K562 (cell line): ENCODE data around the gene ARHGAP25. TPM values are rescaled to one million over a fixed set of nuclear protein-coding genes. Genes with fewer than 3 reads are reported as not detected.

ENCODE experiments used
- ATAC-seq: fragments of 200-7000 bp; cut with Tn5 transposase; 3 replicates; pipeline ENCODE4 v1.9.1; 2020; ENCODE audit warnings: moderate library complexity
- BruUV-seq: library from RNA; stranded (reverse); fragments of 400-500 nt; replicated peaks from 2 replicates; lab custom pipeline; 2021; lab: Mats Ljungman, UMichigan
- CTCF ChIA-PET: fragments of 300-600 bp; formaldehyde crosslinking; extraction: SDS; loops from one replicate; lab custom pipeline; 2021; ENCODE audit warnings: low intra/inter-chr PET ratio; lab: Yijun Ruan, JAX
- POLR2A ChIA-PET: fragments of 300-600, 350-650 bp; sonication (Branson Sonifier 250); formaldehyde crosslinking; extraction: SDS; loops from one replicate; lab custom pipeline; 2021; ENCODE audit warnings: antibody characterized with exemption, inconsistent platforms; lab: Yijun Ruan, JAX
- DNase-seq, 4 experiments: peaks; one replicate each; pipeline versions ENCODE4 v3.0.0 to v3.0.0-alpha.2; 2011 to 2018; ENCODE audit warnings: low spot score in 3 of 4, mixed read lengths in 3 of 4; ENCODE audit errors: extremely low read depth in 1 of 4
- FAIRE-seq: peaks from 2 replicates; lab custom pipeline; 2011; peaks lifted over from hg19 to GRCh38; lab: Jason Lieb, UNC
- H2AFZ ChIP-seq: 2 replicates; pipeline ENCODE4 v1.6.0; 2011; ENCODE audit warnings: low read depth, low read length, control low read depth, inconsistent platforms
- H3K27ac ChIP-seq: fragments of 200-600 bp; 3 replicates; pipeline ENCODE4 v1.8.0; 2011; ENCODE audit warnings: low read depth, mild to moderate bottlenecking, control low read depth, inconsistent platforms, low read length, moderate library complexity, mixed read lengths; ENCODE audit errors: extremely low read depth
- H3K27me3 ChIP-seq, 2 experiments: fragments of 300-600 bp in 1 of 2; 2 replicates in 1 of 2; 3 replicates in 1 of 2; pipeline versions ENCODE4 v1.6.0 to v1.8.0; 2011; ENCODE audit warnings: inconsistent platforms in 2 of 2, low read length in 2 of 2, mild to moderate bottlenecking in 1 of 2, mixed read lengths in 1 of 2, moderate library complexity in 1 of 2; ENCODE audit not compliant: control insufficient read depth in 2 of 2, insufficient read depth in 2 of 2
- H3K36me3 ChIP-seq: fragments of 300-600 bp; 3 replicates; pipeline ENCODE4 v1.8.0; 2011; ENCODE audit warnings: mild to moderate bottlenecking, low read length, inconsistent platforms; ENCODE audit not compliant: control insufficient read depth, insufficient read depth
- H3K4me1 ChIP-seq, 2 experiments: fragments of 200-600 bp in 1 of 2; replicated peaks in 1 of 2; 2 replicates in 1 of 2; 3 replicates in 1 of 2; pipeline versions ENCODE4 v1.5.1 to v1.8.0; 2011; ENCODE audit warnings: inconsistent platforms in 2 of 2, low read length in 2 of 2, mild to moderate bottlenecking in 1 of 2, mixed read lengths in 1 of 2, moderate library complexity in 1 of 2; ENCODE audit not compliant: control insufficient read depth in 2 of 2, insufficient read depth in 2 of 2
- H3K4me2 ChIP-seq: 2 replicates; pipeline ENCODE4 v1.6.1; 2011; ENCODE audit warnings: low read length, control low read depth, inconsistent platforms, mixed read lengths; ENCODE audit not compliant: insufficient read depth
- H3K4me3 ChIP-seq: fragments of 200-600 bp; sonication (generic), shearing (Covaris generic); 2 replicates; pipeline ENCODE4 v1.5.1; 2016; ENCODE audit warnings: control low read depth, inconsistent platforms
- H3K79me2 ChIP-seq: fragments of 200-600 bp; 3 replicates; pipeline ENCODE4 v1.8.0; 2011; ENCODE audit warnings: low read length, inconsistent platforms; ENCODE audit not compliant: control insufficient read depth, insufficient read depth
- H3K9ac ChIP-seq, 2 experiments: 2 replicates each; pipeline versions ENCODE4 v1.6.0 to v1.6.1; 2011; ENCODE audit warnings: low read depth in 2 of 2, low read length in 2 of 2, control low read depth in 1 of 2, inconsistent platforms in 1 of 2, mild to moderate bottlenecking in 1 of 2, mixed read lengths in 1 of 2; ENCODE audit not compliant: insufficient read depth in 1 of 2
- H3K9me1 ChIP-seq: one replicate; pipeline ENCODE4 v1.6.0; 2011; ENCODE audit warnings: inconsistent platforms, mild to moderate bottlenecking, low read length, moderate library complexity; ENCODE audit not compliant: control insufficient read depth, insufficient read depth
- H3K9me3 ChIP-seq: replicated peaks from 2 replicates; pipeline ENCODE4 v1.5.1; 2011; ENCODE audit warnings: low read depth, low read length, inconsistent platforms; ENCODE audit not compliant: control insufficient read depth, insufficient read depth
- H4K20me1 ChIP-seq: replicated peaks from 2 replicates; pipeline ENCODE4 v1.6.1; 2011; ENCODE audit warnings: low read length, inconsistent platforms, mixed read lengths; ENCODE audit not compliant: control insufficient read depth, insufficient read depth
- CBX3 ChIP-seq, 2 experiments: IDR thresholded peaks; 1 replicate in 1 of 2; 2 replicates in 1 of 2; pipeline ENCODE4 v1.6.1; 2012; ENCODE audit warnings: inconsistent platforms in 2 of 2, low read length in 2 of 2, borderline replicate concordance in 1 of 2, control low read depth in 1 of 2
- E2F6 ChIP-seq, 2 experiments: IDR thresholded peaks; 2 replicates each; pipeline ENCODE4 v1.6.1; 2011; ENCODE audit warnings: borderline replicate concordance in 1 of 2, control low read depth in 1 of 2, low read depth in 1 of 2, low read length in 1 of 2, mild to moderate bottlenecking in 1 of 2, mixed read lengths in 1 of 2, moderate library complexity in 1 of 2; ENCODE audit not compliant: insufficient read depth in 1 of 2, insufficient read length in 1 of 2, poor library complexity in 1 of 2, severe bottlenecking in 1 of 2; ENCODE audit errors: extremely low read depth in 1 of 2
- EZH2 ChIP-seq: IDR thresholded peaks from 2 replicates; pipeline ENCODE4 v1.6.1; 2012; ENCODE audit warnings: low read depth, mild to moderate bottlenecking, inconsistent platforms, low read length, borderline replicate concordance
- HDGF ChIP-seq: fragments of 450-650 bp; IDR thresholded peaks from 2 replicates; pipeline ENCODE4 v1.6.1; 2016
- HES1 ChIP-seq: fragments of 450-650 bp; IDR thresholded peaks from 2 replicates; pipeline ENCODE4 v1.6.1; 2016; ENCODE audit warnings: low read depth, mild to moderate bottlenecking, moderate library complexity
- ZNF785 ChIP-seq: fragments of 250-450 bp; sonication (Bioruptor Pico); IDR thresholded peaks from 2 replicates; pipeline ENCODE4 v1.4.0; 2020; ENCODE audit warnings: mild to moderate bottlenecking
- WGBS: fragments of 100-300 bp; shearing (Covaris generic); methylation state at CpG from one replicate; pipeline ENCODE4 v1.1.6; 2016; ENCODE audit warnings: low coverage, mixed read lengths; ENCODE audit not compliant: insufficient coverage; ENCODE audit errors: missing lambda C conversion rate; 5-methylcytosine and 5-hydroxymethylcytosine counted together
- in situ Hi-C: fragments of 300-500 bp; cut with MboI; formaldehyde crosslinking; loops from 4 replicates; pipeline ENCODE4 v1.15.0; 2018; ENCODE audit warnings: inconsistent platforms, mixed read lengths
- intact Hi-C: fragments of 100-400 bp; cut with micrococcal nuclease; formaldehyde crosslinking; loops from 2 replicates; pipeline ENCODE4 v1.14.2; 2022
- polyA plus RNA-seq, 8 experiments: library from polyadenylated mRNA; depleted of rRNA in 4 of 8; stranded (reverse) in 5 of 8; unstranded in 3 of 8; fragments of >200 nt; fragmentation: Nextera tagmentation in 2 of 8; fragmentation: Illumina TruSeq in 1 of 8; extraction: Ambion mirVana in 2 of 8; extraction: Trizol in 1 of 8; gene quantifications; 2 replicates each; pipeline versions ENCODE4 v1.2.1 to v1.2.3, GENCODE V29; 2011 to 2014; ENCODE audit warnings: inconsistent platforms in 1 of 8, missing spikeins in 1 of 8
- total RNA-seq, 7 experiments: library from RNA; depleted of rRNA in 6 of 7; stranded (reverse); fragments of >200 nt in 6 of 7; fragmentation: Illumina TruSeq in 2 of 7; extraction: Trizol in 2 of 7; gene quantifications; 2 replicates each; pipeline versions ENCODE4 v1.2.1 to v1.2.3, GENCODE V29; 2011 to 2021; ENCODE audit warnings: low replicate concordance in 1 of 7
- TF ChIP-seq, protein P1 (sequence below): fragments of 250-450 bp; sonication (Bioruptor Pico); IDR thresholded peaks from 2 replicates; pipeline ENCODE4 v1.8.0; 2022; ENCODE audit warnings: inconsistent platforms, mild to moderate bottlenecking, moderate library complexity, borderline replicate concordance

Gene ARHGAP25
- total and polyA plus RNA-seq, 9 of the 15 experiments (the other 6 are each of a cell fraction or from before 2014, with no cell fraction given), result 4.9 to 14.8 (median 10.7) TPM

DNA sequence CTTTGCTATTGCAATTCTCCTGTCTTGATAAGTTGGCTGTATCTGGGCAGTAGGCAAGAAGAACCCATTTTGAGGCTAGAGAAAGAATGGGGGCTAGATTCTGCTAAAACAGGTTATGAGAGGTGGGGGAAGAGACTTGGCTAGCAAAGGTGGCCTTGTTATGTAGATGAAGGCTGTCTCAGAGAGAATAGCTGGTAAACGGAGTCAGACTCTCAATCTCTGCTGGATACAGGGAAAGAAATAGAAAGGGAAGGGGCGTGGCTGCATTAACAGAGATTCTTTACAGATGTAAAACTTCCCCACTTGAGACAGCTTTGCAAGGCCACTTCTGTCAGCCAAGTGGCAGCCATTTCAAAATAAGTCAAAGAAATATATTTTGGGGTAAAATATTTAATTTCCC, 38.1 kb upstream of the ARHGAP25 start:
- Histone ChIP-seq H3K4me2 (no peak overlapping the region), H3K9me1 (no peaks in the 10 kb centered on the region), H3K4me1 (no peaks in the 10 kb centered on the region), H3K36me3 (no peaks in the 10 kb centered on the region), H4K20me1 (no peaks in the 10 kb centered on the region), H2AFZ (no peak overlapping the region), H3K27me3 (no peaks in the 10 kb centered on the region), H3K9me3 (no peaks in the 10 kb centered on the region), H3K9ac (no peak overlapping the region), H3K4me3 (no peak overlapping the region), H3K27ac (no peak overlapping the region), H3K79me2 (no peaks in the 10 kb centered on the region)
- 16% methylated on average over 2 of the region's 2 CpGs for WGBS
- no peak for DNase-seq
- CTCF ChIA-PET, result no interaction called here
- 0 out of 3 replicates have a peak, but pooled peaks of 1 of the 2 experiments have one; percentile 27 for TF ChIP-seq CBX3 (IDR thresholded peaks at IDR 0.05; ENCODE audit: borderline replicate concordance in 1 of 2, low read length in 2 of 2)
- TF ChIP-seq HES1, result no peak
- no peak for TF ChIP-seq EZH2
- TF ChIP-seq, protein P1, sequence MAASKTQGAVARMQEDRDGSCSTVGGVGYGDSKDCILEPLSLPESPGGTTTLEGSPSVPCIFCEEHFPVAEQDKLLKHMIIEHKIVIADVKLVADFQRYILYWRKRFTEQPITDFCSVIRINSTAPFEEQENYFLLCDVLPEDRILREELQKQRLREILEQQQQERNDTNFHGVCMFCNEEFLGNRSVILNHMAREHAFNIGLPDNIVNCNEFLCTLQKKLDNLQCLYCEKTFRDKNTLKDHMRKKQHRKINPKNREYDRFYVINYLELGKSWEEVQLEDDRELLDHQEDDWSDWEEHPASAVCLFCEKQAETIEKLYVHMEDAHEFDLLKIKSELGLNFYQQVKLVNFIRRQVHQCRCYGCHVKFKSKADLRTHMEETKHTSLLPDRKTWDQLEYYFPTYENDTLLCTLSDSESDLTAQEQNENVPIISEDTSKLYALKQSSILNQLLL, result no peak
- TF ChIP-seq HDGF, result no peak
- no peak for TF ChIP-seq ZNF785 (CRISPR knock-in tag)
- TF ChIP-seq E2F6 (IDR thresholded peaks at IDR 0.05; ENCODE audit: borderline replicate concordance in 1 of 2, extremely low read depth in 1 of 2, insufficient read depth in 1 of 2, insufficient read length in 1 of 2, low read depth in 1 of 2, low read length in 1 of 2, poor library complexity in 1 of 2, severe bottlenecking in 1 of 2), result no peak
- in situ Hi-C loops, result no loop called here
- no peak for ATAC-seq
- intact Hi-C loops, result no loop called here
- no peak for FAIRE-seq
- POLR2A ChIA-PET, result interaction anchor here (1.9 kb wide), 1 partner anchor 17 kb away, joined by 5 read pairs; no protein-coding TSS in a partner anchor
- BruUV-seq, result no TSS peak
